ENCODE results near the gene MYO1F. TPM values are rescaled to one million over a fixed set of nuclear protein-coding genes. Genes with fewer than 3 reads are reported as not detected.
"Not testable (repeated sequence)": the region's sequence is repeated elsewhere in the genome, so short reads cannot be mapped to it uniquely, and the experiment has no call there.

The MYO1F gene
- total RNA-seq, 1 experiment from 2014 or later: 0.17 TPM

GRCh38 chr19:8517551-8518442 lies 59.4 kb downstream of the MYO1F start:
- no peak for DNase-seq (ENCODE audit: low spot score)

DNA sequence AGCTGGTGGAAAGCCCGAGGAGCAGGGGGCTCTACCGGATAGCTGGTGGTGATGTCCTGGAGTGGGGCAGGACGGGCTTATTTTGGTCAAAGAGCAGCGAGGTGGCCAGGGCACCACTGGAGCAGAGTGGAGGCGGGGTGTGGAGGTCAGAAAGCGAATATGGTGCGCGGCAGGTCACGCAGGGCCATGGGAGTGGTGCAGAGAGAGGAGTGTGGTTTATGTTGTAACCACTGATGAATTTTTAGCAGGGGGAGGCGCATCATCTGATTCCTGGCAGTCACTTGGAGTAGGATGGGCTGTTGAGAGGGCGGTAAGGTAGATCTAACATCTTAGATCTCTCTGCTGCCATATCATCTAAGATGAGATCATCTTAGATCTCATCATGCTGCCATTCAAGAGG lies 61.9 kb downstream of the MYO1F start:
- DNase-seq (ENCODE audit: low spot score): no peak

DNA sequence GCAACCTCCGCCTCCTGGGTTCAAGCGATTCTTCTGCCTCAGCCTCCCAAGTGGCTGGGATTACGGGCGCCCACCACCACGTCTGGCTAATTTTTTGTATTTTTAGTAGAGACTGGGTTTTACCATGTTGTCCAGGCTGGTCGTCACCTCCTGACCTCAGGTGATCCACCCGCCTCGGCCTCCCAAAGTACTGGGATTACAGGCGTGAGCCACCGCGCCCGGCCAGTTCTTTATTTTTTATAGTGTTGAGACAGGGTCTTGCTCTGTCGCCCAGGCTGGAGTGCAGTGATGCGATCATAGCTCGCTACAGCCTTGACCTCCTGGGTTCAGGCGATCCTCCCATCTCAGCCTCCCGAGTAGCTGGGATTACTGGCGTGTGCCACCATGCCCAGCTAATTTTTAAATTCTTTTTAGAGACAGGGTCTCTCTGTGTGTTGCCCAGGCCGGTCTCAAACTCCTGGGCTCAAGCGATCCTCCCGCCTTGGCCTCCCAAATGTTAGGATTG lies 62.7 kb downstream of the MYO1F start:
- not testable (repeated sequence) for DNase-seq (ENCODE audit: low spot score)

GRCh38 chr19:8513687-8514504 lies 63.3 kb downstream of the MYO1F start, which contains the start of gene ZNF414:
ZNF414 (minus strand) TSS chr19:8514167; CDS start chr19:8514046, 121 bp downstream.
- peak; percentile 98 for DNase-seq (ENCODE audit: low spot score)

GRCh38 chr19:8513036-8513686 lies 64.1 kb downstream of the MYO1F start:
- no peak for DNase-seq (ENCODE audit: low spot score)

GRCh38 chr19:8512115-8512967 lies 64.9 kb downstream of the MYO1F start:
- no peak for DNase-seq (ENCODE audit: low spot score)

DNA sequence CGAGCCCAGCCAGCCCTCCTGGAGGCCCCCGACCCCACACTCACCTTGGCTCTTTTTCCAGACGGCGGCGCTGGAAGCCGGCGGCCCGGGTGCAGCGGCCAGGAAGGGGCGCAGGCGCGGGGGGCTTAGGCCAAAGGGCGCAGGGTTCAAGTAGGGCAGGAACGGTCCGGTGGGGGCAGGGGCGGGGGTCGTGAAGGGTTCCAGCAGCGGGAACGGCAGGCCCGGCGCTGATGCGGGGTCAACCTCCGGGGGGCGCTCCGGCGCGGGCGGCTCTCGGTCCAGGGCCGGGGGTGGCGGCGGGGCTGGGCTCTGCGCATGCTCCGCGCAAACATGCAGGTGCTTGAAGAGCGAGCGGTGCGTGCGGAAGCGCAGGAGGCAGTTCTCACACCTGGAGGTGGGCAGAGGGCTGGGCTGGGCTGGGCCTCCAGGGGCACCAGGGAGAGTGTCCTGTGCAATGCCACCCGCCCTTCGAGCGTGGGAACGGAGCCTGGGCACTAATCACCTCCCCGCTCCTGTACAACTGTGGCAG lies 65.6 kb downstream of the MYO1F start:
- no peak for DNase-seq (ENCODE audit: low spot score)

DNA sequence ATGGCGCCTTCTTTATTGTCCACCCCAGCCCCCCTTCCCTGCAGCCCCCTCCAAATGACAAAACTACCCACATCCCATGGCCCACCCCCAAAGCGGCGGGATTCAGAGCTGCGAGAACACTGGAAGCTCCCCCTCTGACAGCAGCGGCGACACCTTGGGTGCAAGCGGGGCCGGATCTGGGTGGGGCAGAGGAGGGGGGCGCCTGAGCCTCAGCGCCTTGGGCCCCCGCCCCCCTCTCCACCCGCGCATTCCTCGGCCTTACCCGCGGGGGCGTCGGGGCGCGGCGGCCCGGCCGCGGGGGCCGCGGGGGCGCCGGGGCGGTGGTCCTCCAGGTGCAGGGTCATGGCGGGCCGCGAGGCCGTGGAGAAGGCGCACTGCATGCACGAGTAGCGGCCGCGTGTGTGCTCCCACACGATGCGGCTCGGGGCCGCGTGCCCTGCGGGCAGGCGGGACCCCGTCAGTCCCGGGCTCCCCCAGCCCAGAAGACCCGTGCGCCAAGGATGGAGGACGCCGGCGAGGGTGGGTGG lies 66.6 kb downstream of the MYO1F start:
- no peak for DNase-seq (ENCODE audit: low spot score)

DNA sequence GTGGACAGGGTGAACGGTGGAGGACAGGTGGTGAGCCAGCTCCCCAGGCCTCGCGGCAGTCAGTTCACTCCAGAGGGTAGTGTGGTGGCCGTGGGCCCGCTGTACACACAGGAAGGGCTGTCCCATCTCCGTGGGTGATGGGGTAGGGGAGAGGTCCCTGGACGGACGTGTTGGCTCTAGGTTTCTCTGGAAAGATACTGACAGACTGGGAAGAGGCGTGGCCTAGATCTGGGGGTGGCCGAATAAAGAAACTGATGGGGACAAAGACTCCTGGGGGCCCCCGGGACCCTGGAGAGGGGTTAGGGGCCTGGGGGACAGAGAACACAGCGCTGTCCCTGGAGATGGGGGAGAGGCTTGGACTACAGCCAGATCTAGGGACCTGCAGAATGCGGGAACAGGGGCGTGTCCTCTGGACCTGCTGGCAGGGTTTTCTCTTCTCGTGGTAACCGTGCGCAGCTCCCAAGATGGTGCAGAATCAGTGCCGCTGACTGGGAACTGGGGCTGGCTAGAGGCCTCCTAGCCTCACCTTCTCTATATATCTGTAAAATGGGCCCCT lies 70.8 kb downstream of the MYO1F start:
- DNase-seq (ENCODE audit: low spot score): no peak

- DNase-seq (ENCODE audit: low spot score): peak; percentile 53
These were observed 71.4 kb downstream of the MYO1F start for GRCh38 chr19:8505680-8506401.

DNA sequence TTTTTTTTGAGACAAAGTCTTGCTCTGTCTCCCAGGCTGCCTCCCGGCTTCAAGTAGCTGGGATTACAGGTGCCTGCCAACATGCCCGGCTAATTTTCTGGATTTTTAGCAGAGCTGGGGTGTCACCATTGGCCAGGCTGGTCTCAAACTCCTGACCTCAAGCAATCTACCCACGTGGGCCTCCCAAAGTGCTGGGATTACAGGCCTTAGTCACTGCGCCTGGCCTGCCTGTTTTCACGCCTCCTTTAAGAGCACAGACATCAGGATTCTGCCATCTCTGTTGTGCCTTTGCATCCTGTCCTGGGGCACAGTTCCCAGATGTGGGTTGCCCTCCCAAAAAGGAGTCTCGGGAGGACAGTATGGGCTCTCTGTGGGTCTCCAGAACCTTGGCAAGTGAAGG lies 72.3 kb downstream of the MYO1F start:
- no peak for DNase-seq (ENCODE audit: low spot score)

- DNase-seq (ENCODE audit: low spot score): no peak
These were observed 73.1 kb downstream of the MYO1F start for GRCh38 chr19:8504171-8504570.

DNA sequence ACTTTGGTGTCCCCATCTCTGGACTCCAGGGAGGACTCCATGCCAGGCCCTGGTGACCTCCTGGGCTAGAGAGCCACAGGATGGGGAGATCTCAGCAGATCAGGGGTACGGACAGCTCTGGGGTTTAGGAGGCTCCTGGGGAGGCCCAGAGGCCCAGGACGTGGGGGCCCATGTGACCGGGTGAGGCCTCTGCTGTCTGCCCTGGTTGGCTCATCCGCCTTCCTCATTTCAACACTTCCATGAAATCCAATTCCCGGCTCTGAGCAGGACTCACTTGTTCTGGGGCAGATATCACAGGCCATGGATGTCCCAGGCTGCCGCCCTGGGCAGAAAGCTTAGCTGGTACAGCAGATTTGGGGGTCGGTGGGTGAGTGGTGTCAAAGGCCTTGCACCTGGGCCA lies 73.7 kb downstream of the MYO1F start:
- DNase-seq (ENCODE audit: low spot score): no peak

- DNase-seq (ENCODE audit: low spot score): no peak
These were observed 75.3 kb downstream of the MYO1F start for GRCh38 chr19:8501981-8502380.

DNA sequence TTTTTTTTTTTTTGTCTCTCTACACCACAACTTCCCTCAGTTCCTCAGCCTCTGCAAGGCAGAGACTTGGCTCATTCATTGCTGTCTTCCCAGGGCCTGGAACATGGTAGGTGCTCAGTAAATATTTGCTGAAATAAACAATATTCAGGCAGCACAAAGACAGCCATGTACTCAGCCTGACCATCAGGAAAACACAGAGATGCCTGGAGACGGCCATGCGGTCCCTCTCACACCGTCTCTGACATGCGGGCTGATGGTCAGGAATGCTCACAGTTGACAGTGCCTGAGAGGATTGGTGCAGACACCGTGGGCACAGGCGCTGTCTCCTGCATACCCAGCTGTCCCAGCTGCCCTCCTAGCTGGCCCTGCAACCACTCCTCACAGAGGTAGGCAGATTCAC lies 75.7 kb downstream of the MYO1F start:
- no peak for DNase-seq (ENCODE audit: low spot score)

GRCh38 chr19:8500158-8500557 lies 77.1 kb downstream of the MYO1F start:
- no peak for DNase-seq (ENCODE audit: low spot score)

GRCh38 chr19:8499048-8499833 lies 78.0 kb downstream of the MYO1F start:
- DNase-seq (ENCODE audit: low spot score): no peak

DNA sequence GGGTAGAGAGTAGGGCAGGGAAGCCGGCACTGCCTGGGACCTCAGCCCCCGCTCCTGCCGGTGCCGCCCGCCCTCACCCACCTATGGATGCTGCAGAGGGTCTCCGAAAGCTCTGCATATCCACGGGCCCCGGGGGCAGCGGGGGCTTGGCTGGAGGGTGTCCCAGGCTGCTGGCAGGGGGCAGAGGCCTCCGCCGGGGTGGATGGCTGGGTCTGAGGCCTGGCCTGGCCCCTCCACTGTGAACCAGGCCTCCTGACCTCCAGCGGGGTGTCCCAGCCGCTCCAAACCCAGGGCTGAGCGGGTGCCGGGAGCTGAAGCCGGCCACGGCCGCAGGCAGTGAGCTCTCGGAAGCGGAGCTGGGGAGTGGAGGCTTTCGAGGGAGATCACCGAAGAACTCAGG lies 78.9 kb downstream of the MYO1F start:
- DNase-seq (ENCODE audit: low spot score): no peak

GRCh38 chr19:8494158-8494557 lies 83.1 kb downstream of the MYO1F start:
- DNase-seq (ENCODE audit: low spot score): no peak

Data from H4 (cell line).